Stimulated activated CD4-positive, alpha-beta T cell treated with anti-CD3 and anti-CD28 coated beads, Interleukin-4, amount 100 ng/mL, for 24 hours (primary cell): ENCODE data around the gene APC2.

ENCODE experiments used
- DNase-seq: peaks from one replicate; pipeline ENCODE4 v3.0.0-alpha.2; 2020

The APC2 gene

DNA sequence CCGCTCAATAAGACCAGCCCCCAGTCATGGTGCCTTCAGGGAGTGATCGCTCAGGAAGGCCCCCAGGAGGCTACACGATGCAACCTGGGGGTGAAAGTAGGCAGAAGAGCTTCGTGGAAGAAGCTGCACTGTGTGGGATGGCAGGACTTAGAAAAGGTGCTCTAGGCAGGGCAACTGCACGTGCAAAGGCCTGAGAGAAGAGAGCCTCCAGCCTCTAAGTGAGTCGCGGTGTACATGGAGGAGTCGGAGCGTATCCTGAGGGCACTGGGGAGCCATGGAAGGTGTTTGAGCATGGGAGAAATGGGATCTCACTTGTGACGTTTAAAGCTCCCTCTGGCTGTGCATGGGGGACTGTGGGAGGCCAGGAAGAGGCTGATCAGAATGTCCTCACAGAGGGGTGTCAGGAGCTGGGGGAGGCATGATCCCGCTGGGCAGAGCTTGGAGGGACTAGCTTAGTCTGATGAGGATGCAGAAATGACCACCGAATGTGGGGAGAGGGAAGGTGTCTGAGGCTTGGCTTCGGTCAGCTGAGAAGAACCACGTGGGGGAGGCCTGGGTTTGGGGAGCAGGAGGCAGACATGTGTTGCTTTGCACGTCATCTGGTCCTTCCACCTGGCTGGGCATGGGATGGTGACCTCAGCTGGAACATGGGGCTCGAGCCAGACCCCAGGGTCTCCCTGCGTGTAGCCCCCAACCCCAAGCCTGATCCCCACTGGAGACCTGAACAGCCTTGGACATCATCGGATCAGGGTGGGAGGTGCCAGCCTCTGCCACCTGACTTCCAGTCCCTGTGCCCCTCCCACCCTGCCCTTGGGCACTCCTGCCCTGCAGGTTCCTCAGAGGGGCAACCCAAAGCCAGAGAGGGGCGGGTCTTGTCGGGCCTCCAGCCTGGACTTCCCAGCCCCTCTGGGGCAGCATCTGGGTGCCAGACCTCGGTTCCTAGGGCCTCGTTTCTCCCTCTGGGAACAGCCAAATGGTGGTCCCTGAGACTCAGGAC is 1.1 kb downstream of the APC2 start:
- DNase-seq: no peak

DNA sequence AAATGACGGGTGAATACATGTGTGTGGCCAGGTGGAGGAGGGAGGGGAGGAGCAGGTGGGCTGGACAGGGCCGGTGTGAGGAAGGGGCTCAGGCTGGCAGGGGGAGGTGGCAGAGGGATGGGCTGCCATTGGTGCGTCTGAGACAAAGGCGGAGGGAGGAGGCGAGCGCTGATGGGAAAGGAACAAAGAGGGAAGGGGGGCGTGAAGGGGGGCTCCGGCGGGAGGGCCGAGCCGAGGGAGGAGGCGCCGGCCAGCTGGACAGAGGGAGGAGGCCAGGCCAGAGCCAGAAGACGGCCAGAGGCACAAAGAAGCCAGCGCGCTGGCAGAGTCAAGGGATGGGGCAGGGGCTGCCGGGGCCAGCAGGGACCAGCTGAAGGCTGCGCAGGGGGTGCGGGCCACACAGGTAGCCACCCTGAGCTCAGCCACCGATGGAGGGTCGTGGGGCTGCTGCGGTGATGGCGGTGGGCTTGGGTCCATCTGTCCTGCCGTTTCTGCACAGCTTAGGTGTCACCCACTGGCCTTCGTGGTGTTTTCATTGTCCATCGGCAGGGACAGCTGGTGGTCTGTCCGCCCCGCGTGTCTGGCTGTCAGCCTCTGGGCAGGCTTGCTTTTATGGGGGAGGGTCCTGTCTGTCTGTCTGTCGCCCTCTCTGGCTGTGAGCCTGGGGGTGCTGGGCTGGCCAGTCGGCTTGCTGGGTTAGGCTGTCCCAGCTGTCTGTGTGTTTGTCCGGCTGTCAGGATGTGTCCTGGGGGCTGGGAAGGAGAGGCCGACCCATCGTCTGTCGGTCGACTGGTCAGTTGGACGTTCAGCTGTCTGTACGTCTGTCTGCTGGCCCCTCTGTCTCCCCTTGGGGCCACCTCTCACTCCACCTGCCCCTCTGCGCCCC is 2.2 kb downstream of the APC2 start:
- no peak for DNase-seq

DNA sequence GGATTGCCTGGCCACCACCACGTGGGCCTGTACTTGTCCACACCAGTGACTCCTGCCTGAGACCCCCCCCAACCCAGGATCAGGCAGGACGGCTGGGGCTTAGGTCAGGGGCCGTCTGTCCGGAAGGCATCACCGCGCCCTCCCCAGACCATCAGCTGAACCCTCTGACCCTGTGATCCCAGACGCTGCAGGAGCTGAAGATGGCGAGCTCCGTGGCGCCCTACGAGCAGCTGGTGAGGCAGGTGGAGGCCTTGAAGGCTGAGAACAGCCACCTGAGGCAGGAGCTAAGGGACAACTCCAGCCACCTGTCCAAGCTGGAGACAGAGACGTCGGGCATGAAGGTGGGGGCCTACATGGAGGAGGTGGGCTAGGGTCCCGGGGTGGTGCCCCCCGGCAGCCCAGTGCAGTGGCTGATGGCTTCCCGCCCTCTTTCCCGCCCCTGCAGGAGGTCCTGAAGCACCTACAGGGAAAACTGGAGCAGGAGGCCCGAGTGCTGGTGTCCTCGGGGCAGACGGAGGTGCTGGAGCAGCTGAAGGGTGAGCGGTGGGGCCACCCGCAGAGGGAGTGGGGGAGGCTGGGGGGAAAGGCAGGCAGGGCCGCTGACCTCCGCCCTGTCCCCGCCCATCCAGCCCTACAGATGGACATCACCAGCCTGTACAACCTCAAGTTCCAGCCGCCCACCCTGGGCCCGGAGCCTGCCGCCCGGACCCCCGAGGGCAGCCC is 3.0 kb downstream of the APC2 start:
- no peak for DNase-seq

DNA sequence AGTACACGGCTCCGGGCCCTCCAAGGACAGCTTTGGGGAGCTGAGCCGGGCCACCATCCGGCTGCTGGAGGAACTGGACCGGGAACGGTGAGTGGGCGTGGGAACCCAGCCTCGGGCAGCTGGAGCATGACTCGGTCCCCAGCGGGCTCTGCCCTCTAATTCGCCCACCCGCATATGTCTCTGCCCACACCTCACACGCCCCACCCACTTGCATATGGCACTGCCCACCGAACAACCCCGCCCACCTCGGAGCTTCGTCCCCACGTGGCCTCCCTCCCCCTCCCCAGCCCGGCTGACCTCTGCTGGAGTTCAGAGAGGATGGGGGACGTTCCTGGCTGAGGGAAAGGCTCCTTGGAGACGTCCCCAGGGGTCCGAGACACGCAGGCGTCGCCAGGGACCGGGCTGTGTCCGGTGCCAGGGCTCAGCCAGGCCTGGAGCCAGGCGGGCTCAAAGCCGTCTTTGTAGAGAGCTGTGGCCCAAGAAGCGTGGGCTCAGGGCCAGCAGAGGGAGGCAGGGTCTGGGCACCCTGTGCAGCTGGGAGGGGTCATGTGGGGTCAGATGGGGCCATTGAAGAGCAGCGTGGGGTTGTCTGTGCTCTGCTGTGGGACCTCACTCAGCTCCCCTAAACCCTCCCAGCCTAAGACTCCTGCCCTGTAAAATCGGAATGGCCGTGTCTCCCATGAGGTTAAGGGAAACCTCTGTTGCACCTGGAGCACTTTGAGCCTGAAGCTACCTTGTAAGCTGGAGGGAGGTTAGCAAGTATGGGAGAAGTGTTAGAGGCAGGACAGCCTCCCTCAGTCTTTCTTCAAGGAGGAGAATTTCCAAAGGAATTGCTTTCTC is 3.8 kb downstream of the APC2 start:
- DNase-seq: no peak

DNA sequence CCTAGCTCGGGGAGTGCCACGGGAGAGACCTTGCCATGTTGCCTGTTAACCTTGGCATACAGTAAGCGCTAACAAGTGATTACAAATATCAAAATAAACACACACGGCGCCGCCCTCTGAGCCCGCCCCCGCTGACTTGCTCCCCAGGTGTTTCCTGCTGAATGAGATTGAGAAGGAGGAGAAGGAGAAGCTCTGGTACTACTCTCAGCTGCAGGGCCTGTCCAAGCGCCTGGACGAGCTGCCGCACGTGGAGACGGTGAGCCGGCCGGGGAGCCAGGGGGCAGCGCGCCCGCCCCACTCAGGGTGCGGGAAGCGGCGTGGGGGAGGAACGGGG is 5.0 kb downstream of the APC2 start:
- DNase-seq: no peak

DNA sequence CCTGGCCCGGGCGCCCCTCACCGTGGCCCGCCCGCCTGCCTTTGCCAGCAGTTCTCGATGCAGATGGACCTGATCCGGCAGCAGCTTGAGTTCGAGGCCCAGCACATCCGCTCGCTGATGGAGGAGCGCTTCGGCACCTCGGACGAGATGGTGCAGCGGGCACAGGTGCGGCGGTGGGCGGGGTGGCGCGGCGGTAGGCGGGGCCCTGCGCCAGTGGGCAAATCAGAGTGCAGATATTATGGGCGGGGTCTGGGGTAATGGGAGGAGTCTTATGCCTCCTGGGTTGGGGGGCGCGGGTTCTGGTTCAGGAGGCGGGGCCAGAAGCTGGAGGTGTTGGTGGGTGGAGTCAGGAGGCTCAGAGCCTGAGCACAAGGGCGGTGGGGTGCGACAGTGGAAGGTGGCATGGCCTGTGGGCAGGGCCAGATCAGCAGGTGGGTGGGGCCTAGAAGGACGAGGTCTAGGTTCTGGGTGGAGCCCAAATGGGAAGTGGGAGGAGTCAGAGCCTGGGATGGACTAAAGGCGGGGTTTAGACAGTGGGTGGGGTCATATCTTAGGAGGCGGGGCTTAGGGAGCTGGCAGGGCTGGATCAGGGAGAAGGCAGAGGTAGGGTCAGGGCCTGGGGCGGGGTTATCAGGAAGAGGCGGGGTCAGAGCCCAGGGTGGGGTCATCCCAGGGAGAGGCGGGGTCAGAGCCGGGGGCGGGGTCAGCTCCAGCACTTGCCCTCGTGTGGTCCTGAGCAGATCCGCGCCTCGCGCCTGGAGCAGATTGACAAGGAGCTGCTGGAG is 5.6 kb downstream of the APC2 start:
- peak; percentile 48 for DNase-seq

DNA sequence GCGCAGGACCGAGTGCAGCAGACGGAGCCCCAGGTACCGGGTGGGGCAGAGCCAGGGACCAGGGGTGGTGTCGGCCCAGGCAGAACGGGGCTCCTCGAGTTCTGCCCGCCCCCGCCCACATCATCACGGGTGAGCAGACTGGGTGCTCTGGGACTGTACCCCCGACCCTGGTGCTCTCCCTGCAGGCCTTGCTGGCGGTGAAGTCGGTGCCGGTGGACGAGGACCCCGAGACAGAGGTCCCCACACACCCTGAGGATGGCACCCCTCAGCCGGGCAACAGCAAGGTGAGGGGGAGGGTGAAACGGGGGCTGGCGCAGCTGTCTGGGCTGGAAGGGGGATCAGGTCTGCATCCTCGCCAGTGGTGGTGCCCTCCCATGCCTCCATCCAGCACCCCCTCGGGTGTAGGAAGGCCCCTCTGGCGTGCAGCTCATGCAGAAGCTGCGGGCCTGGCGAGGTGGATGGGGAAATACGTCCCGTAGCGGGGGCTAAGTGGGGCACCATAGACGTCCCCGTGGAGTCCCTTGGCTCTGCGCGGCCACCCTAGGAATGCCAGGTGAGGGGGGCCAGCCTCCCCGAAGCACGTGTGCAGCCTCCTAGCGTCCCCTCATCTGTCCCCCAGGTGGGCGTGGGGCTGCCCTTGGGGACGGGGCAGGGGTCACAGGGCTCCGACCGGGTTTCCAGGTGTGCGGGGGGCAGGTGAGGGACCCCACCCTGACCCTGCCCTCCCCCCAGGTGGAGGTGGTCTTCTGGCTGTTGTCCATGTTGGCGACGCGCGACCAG is 6.4 kb downstream of the APC2 start:
- DNase-seq: no peak

DNA sequence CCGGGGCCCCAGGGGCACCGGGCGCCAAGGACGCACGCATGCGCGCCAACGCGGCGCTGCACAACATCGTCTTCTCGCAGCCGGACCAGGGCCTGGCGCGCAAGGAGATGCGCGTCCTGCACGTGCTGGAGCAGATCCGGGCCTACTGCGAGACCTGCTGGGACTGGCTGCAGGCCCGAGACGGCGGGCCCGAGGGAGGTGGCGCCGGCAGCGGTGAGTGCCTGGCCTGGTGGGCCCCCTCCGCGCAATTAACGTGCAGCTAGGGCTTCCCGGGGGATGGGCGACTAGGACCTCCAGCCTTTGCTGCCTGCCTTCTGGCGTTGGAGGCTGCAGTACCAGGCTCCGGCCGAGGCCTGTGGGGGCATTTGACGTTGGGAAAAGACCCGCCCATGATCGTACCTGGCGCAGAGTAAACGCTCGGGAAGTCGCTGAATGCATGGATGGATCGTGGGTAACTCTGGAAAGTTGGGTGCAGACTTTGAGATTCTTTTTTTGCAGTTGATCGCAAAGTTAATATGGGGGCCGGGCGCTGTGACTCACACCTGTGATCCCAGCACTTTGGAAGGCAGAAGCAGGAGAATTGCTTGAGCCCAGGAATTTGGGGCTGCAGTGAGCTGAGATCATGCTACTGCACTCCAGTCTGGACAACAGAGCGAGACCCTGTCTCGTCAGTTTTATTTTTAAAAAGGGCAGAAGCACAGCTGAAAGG is 7.3 kb downstream of the APC2 start:
- no peak for DNase-seq

DNA sequence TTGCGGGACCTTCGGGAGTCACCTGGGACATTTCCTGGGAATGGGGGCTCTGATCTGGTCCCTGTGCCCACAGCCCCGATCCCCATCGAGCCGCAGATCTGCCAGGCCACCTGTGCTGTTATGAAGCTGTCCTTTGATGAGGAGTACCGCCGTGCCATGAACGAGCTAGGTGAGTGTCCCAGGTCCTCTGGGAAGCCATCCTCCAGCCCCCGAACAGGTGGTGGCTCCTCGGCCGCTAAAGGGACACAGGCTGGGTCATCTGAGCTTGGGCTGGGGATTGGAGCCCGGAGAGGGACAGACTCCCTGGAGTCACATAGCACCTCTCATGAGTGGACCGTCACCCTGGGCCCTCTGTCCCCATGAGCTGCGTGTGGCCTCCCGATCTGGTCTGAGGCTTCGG is 8.0 kb downstream of the APC2 start:
- DNase-seq: no peak

DNA sequence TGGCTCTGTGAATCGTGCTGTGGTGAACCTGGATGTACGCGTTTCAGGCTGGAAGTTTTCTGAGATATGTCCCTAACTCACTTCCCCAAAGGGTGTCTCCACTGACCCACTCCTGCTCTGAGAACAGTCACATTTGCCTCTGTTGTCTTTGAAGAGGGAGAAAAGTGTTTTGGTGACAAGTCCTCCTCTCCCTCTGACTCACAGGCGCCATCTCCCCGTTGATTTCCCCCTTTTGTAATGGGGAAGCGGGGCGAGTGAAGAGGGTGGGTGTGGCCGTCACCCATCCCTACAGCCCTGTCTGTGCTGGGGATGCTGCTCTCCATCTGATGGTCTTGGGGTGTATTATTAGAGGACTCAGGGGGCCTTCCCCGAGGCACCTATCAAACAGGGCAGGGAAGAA is 9.6 kb downstream of the APC2 start:
- DNase-seq: no peak

DNA sequence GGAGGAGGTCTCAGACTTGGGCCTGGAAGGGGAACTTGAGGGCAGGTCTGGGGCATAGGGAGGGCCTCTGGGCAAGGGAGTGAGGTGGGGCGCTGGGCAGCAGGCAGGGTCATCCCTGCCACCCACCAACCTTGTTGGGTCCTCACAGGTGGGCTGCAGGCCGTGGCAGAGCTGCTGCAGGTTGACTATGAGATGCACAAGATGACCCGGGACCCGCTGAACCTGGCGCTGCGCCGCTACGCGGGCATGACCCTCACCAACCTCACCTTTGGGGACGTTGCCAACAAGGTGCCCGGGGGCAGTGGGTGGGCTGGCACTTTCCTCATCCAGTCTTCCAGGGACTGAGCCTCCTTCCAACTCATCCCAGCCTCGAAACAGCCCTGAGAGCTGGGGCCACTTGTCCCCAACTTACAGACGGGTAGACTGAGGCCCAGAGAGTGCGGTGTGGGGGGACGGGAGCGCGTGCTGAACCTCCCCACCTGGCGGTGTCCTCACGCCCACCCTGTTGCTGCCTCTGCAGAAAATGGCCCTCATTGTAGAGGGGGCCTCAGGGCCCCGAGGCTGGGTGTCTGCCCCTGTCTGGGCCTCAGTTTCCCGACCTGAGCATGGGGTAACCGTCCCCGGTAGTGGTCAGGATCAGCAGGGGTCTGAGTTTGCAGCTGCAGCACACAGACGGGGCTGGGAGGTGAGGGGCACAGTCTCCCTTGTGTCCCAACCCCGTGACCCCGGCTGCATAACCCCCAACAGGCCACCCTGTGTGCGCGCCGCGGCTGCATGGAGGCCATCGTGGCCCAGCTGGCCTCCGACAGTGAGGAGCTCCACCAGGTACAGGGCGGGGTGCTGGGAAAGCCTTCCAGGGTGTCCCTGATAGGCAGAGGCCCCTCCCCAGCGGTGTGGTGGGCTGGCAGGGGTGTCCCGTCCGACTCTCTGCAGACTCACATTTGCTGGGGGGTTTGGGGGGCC is 10.4 kb downstream of the APC2 start:
- DNase-seq: no peak

DNA sequence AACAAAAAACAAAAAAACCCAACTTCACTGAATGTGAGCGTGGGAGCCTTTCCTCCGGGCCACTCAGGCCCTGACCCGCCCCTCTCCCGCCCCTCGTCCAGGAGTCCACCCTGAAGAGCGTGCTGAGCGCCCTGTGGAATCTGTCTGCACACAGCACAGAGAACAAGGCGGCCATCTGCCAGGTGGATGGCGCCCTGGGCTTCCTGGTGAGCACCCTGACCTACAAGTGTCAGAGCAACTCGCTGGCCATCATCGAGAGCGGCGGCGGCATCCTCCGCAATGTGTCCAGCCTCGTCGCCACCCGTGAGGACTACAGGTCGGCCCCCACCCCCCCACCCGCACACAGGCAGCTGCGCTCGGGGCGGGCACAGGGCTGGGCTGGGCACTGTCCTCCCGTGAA is 11.9 kb downstream of the APC2 start:
- no peak for DNase-seq

DNA sequence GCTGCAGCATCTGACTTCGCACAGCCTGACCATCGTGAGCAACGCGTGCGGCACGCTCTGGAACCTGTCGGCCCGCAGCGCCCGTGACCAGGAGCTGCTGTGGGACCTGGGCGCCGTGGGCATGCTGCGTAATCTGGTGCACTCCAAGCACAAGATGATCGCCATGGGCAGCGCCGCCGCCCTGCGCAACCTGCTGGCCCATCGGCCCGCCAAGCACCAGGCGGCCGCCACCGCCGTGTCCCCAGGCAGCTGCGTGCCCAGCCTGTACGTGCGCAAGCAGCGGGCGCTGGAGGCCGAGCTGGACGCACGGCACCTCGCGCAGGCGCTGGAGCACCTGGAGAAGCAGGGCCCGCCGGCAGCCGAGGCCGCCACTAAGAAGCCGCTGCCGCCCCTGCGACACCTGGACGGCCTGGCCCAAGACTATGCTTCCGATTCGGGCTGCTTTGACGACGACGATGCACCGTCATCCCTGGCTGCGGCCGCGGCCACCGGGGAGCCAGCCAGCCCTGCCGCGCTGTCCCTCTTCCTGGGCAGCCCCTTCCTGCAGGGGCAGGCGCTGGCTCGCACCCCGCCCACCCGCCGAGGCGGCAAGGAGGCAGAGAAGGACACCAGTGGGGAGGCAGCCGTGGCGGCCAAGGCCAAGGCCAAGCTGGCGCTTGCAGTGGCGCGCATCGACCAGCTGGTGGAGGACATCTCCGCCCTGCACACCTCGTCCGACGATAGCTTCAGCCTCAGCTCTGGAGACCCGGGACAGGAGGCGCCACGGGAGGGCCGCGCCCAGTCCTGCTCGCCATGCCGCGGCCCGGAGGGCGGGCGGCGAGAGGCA is 15.5 kb downstream of the APC2 start:
- peak; percentile 40 for DNase-seq

DNA sequence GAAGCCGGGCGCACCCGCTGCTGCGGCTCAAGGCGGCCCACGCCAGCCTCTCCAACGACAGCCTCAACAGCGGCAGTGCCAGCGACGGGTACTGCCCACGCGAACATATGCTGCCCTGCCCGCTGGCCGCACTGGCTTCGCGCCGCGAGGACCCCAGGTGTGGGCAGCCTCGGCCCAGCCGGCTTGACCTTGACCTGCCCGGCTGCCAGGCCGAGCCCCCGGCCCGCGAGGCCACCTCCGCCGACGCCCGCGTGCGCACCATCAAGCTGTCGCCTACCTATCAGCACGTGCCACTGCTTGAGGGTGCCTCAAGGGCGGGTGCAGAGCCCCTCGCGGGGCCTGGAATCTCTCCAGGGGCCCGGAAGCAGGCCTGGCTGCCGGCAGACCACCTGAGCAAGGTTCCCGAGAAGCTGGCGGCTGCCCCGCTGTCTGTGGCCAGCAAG is 16.1 kb downstream of the APC2 start:
- no peak for DNase-seq

DNA sequence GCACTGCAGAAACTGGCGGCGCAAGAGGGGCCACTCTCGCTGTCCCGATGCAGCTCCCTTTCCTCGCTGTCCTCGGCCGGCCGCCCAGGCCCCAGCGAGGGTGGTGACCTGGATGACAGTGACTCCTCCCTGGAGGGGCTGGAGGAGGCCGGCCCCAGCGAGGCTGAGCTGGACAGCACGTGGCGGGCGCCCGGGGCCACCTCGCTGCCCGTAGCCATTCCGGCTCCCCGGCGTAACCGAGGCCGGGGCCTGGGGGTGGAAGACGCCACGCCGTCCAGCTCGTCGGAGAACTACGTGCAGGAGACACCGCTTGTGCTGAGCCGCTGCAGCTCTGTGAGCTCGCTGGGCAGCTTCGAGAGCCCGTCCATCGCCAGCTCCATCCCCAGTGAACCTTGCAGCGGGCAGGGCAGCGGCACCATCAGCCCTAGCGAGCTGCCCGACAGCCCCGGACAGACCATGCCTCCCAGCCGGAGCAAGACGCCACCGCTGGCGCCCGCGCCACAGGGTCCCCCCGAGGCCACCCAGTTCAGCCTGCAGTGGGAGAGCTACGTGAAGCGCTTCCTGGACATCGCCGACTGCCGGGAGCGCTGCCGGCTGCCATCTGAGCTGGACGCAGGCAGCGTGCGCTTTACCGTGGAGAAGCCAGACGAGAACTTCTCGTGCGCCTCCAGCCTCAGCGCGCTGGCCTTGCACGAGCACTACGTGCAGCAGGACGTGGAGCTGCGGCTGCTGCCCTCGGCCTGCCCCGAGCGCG is 16.7 kb downstream of the APC2 start:
- no peak for DNase-seq

DNA sequence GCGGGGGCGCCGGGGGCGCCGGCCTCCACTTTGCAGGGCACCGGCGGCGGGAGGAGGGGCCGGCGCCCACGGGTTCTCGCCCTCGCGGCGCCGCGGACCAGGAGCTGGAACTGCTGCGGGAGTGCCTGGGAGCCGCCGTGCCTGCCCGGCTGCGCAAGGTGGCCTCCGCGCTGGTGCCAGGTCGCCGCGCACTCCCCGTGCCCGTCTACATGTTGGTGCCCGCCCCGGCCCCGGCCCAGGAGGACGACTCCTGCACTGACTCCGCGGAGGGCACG is 17.2 kb downstream of the APC2 start:
- no peak for DNase-seq
